ENCODE results near the gene IGF2BP3. TPM values are rescaled to one million over a fixed set of nuclear protein-coding genes. Genes with fewer than 3 reads are reported as not detected.

Gene IGF2BP3
- total RNA-seq, 1 experiment from 2014 or later, result 139 TPM

DNA sequence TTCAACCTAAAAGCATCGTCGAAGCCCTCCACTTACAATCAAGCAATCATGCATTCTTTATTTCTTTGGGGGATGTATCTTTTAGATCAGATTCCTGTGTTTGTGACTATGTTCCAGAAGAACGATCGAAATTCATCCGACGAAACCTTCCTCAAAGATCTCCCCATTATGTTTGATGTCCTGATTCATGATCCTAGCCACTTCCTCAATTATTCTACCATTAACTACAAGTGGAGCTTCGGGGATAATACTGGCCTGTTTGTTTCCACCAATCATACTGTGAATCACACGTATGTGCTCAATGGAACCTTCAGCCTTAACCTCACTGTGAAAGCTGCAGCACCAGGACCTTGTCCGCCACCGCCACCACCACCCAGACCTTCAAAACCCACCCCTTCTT, 209.9 kb downstream of the IGF2BP3 start:
- no peaks in the 10 kb centered on the region for H3K27me3 ChIP-seq (ENCODE audit: insufficient read depth, low read depth)
- H3K4me1 ChIP-seq (replicated peaks; ENCODE audit: insufficient read depth), result no peaks in the 10 kb centered on the region
- DNase-seq, result no peak
- BruUV-seq (replicated peaks), result no TSS peak
- 0 out of 2 replicates have a peak, but pooled peaks cover 2% of the 10 kb centered on the region for H3K9me3 ChIP-seq (ENCODE audit: insufficient read depth, low read depth)
- ChIA-PET POLR2A (ENCODE audit: unreplicated experiment) (no interaction called here), CTCF (interaction anchor here (1.6 kb wide), 1 partner anchor 285 kb away, joined by 5 read pairs; no protein-coding TSS in a partner anchor)
- H3K9me2 ChIP-seq (ENCODE audit: insufficient read depth), result no peaks in the 10 kb centered on the region
- no peak for TF ChIP-seq EZH2 (IDR thresholded peaks at IDR 0.05; ENCODE audit: low read depth)
- TF ChIP-seq, protein P1, sequence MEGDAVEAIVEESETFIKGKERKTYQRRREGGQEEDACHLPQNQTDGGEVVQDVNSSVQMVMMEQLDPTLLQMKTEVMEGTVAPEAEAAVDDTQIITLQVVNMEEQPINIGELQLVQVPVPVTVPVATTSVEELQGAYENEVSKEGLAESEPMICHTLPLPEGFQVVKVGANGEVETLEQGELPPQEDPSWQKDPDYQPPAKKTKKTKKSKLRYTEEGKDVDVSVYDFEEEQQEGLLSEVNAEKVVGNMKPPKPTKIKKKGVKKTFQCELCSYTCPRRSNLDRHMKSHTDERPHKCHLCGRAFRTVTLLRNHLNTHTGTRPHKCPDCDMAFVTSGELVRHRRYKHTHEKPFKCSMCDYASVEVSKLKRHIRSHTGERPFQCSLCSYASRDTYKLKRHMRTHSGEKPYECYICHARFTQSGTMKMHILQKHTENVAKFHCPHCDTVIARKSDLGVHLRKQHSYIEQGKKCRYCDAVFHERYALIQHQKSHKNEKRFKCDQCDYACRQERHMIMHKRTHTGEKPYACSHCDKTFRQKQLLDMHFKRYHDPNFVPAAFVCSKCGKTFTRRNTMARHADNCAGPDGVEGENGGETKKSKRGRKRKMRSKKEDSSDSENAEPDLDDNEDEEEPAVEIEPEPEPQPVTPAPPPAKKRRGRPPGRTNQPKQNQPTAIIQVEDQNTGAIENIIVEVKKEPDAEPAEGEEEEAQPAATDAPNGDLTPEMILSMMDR (conservative IDR thresholded peaks at IDR 0.05), result no peak
- no peak overlapping the region for H3K4me2 ChIP-seq
- H3K36me3 ChIP-seq (ENCODE audit: low read depth), result no peaks in the 10 kb centered on the region
- intact Hi-C loops (cut with micrococcal nuclease; ENCODE audit: unreplicated experiment), result no loop called here
- H3K27ac ChIP-seq, result no peak overlapping the region
- no peak overlapping the region for H3K4me3 ChIP-seq
- no peaks in the 10 kb centered on the region for H3K79me2 ChIP-seq (ENCODE audit: low read depth)
- no peaks in the 10 kb centered on the region for H3F3A ChIP-seq (ENCODE audit: insufficient read depth, low read depth)
- no peaks in the 10 kb centered on the region for H4K20me1 ChIP-seq (ENCODE audit: insufficient read depth)
- H2AFZ ChIP-seq, result 0 out of 2 replicates have a peak overlapping the region, but pooled peaks have one; percentile 13

Other genes starting within 250 kb of the IGF2BP3 start
- 13.3 and 17.4 TPM in 2 replicates for gene GPNMB, start 223.7 kb downstream of the IGF2BP3 start, total RNA-seq (2021)
- 105 and 133 TPM in 2 replicates for gene MALSU1, start 171.2 kb downstream of the IGF2BP3 start, total RNA-seq (2021)
- gene TRA2A, start 61.5 kb upstream of the IGF2BP3 start, total RNA-seq (2021), result 77.0 and 112 TPM in 2 replicates
- gene CCDC126, start 126.9 kb upstream of the IGF2BP3 start, total RNA-seq (2021), result 5.9 and 6.2 TPM in 2 replicates
- gene FAM221A, start 209.7 kb upstream of the IGF2BP3 start, total RNA-seq (2021), result 2.4 and 3.6 TPM in 2 replicates
- 0.48 and 0.57 TPM in 2 replicates for gene STK31, start 239.7 kb upstream of the IGF2BP3 start, total RNA-seq (2021)

Data from PC-9 (cell line).